ENCODE data around the gene MYLK.
A peak's percentile ranks its signal among the peaks of the same experiment; 100 is the strongest.

Gene MYLK

GRCh38 chr3:123884203-123884831 is at the start of gene MYLK:
Gene MYLK, minus strand, starts transcription at chr3:123884332. Its CDS starts 90,491 bp downstream, at chr3:123793841.
- DNase-seq (ENCODE audit: low read depth) = peak; percentile 96
- no peak for TF ChIP-seq CTCF (conservative IDR thresholded peaks at IDR 0.05; ENCODE audit: low read length)
- peak within 1 kb of the TSS; percentile 84 for H3K4me3 ChIP-seq (ENCODE audit: low read length)

GRCh38 chr3:123930445-123930844 is 46.3 kb upstream of the MYLK start:
- no peak for TF ChIP-seq CTCF (conservative IDR thresholded peaks at IDR 0.05; ENCODE audit: low read length)
- DNase-seq (ENCODE audit: low read depth) = peak; percentile 49

GRCh38 chr3:123929325-123929724 is 45.2 kb upstream of the MYLK start:
- TF ChIP-seq CTCF (conservative IDR thresholded peaks at IDR 0.05; ENCODE audit: low read length) = no peak
- H3K4me3 ChIP-seq (ENCODE audit: low read length) = no peak overlapping the region
- no peak for DNase-seq (ENCODE audit: low read depth)

More at GRCh38 chr3:123930445-123930844, 46.3 kb upstream of the MYLK start:
- H3K4me3 ChIP-seq (ENCODE audit: low read length) = no peak overlapping the region

- TF ChIP-seq CTCF (conservative IDR thresholded peaks at IDR 0.05; ENCODE audit: low read length) = no peak
- no peak for DNase-seq (ENCODE audit: low read depth)
- H3K4me3 ChIP-seq (ENCODE audit: low read length) = no peak overlapping the region
Observed at GRCh38 chr3:123926396-123926795, 42.3 kb upstream of the MYLK start.

- TF ChIP-seq CTCF (conservative IDR thresholded peaks at IDR 0.05; ENCODE audit: low read length) = no peak
- H3K4me3 ChIP-seq (ENCODE audit: low read length) = no peak overlapping the region
- DNase-seq (ENCODE audit: low read depth) = no peak
Observed at GRCh38 chr3:123920868-123921267, 36.7 kb upstream of the MYLK start.

- no peak overlapping the region for H3K4me3 ChIP-seq (ENCODE audit: low read length)
- TF ChIP-seq CTCF (conservative IDR thresholded peaks at IDR 0.05; ENCODE audit: low read length) = no peak
- no peak for DNase-seq (ENCODE audit: low read depth)
Observed at GRCh38 chr3:123920383-123920782, 36.3 kb upstream of the MYLK start.

- H3K4me3 ChIP-seq (ENCODE audit: low read length) = no peak overlapping the region
- no peak for TF ChIP-seq CTCF (conservative IDR thresholded peaks at IDR 0.05; ENCODE audit: low read length)
- no peak for DNase-seq (ENCODE audit: low read depth)
Observed at GRCh38 chr3:123919353-123919752, 35.2 kb upstream of the MYLK start.

All from AG10803 (cell line).